OCI-LY7 (cell line): Measurements from ENCODE around the gene SAFB2.

ENCODE experiments used
- EZH2phosphoT487 ChIP-seq: fragments of 200-600 bp; sonication (generic); IDR thresholded peaks from 2 replicates; pipeline ENCODE4 v1.6.1; 2018; ENCODE audit warnings: low read depth, borderline replicate concordance, mild to moderate bottlenecking, mixed run types, antibody characterized with exemption, low read length, moderate library complexity, mixed read lengths
- TF ChIP-seq, protein P1 (sequence below): fragments of 200-600 bp; sonication (generic); conservative IDR thresholded peaks from 2 replicates; pipeline ENCODE4 v1.5.1; 2014; ENCODE audit warnings: mild to moderate bottlenecking, antibody characterized with exemption, low read length, moderate library complexity, mixed read lengths

DNA sequence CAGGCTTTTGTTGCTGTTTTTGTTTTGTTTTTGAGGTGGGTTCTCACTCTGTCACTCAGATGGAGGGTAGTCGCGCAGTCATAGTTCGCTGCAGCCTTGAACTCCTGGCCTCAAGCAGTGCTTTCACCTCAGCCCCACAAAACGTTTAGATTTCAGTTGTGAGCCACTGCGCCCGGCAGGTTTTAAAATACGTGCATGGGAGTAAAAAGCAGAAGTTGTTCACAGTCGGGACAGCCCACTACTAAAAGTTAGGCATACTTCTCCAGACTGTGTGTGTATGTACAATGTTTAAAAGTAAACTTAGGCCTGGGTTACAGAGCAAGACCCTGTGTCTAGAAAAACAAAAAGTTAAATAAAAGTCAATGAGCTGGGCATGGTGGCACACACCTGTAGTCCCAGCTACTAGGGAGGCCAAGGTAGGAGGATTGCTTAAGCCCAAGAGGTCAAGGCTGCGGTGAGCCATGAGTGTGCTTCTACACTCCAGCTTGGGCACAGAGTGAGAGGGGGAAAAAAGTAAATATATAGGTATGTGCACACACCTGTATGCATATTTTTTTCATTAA lies 6.4 kb upstream of the SAFB2 start:
- TF ChIP-seq, protein P1, sequence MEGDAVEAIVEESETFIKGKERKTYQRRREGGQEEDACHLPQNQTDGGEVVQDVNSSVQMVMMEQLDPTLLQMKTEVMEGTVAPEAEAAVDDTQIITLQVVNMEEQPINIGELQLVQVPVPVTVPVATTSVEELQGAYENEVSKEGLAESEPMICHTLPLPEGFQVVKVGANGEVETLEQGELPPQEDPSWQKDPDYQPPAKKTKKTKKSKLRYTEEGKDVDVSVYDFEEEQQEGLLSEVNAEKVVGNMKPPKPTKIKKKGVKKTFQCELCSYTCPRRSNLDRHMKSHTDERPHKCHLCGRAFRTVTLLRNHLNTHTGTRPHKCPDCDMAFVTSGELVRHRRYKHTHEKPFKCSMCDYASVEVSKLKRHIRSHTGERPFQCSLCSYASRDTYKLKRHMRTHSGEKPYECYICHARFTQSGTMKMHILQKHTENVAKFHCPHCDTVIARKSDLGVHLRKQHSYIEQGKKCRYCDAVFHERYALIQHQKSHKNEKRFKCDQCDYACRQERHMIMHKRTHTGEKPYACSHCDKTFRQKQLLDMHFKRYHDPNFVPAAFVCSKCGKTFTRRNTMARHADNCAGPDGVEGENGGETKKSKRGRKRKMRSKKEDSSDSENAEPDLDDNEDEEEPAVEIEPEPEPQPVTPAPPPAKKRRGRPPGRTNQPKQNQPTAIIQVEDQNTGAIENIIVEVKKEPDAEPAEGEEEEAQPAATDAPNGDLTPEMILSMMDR, result no peak
- TF ChIP-seq EZH2phosphoT487, result no peak
